ENCODE results near the gene OAS1.

- TF ChIP-seq POLR2A (IDR thresholded peaks at IDR 0.05; ENCODE audit: low read depth, low read length) (no peak), TAF1 (IDR thresholded peaks at IDR 0.05; ENCODE audit: low read depth, low read length) (no peak), POLR2AphosphoS5 (IDR thresholded peaks at IDR 0.05; ENCODE audit: low read depth, low read length) (no peak)
Observed at GRCh38 chr12:112875608-112876007, 31.2 kb upstream of the OAS1 start.
